Activated naive CD8-positive, alpha-beta T cell treated with anti-CD3 and anti-CD28 coated beads for 36 hours (primary cell): Measurements from ENCODE around the gene MORC2. TPM values are rescaled to one million over a fixed set of nuclear protein-coding genes. Genes with fewer than 3 reads are reported as not detected.

ENCODE experiments used
- DNase-seq: peaks from one replicate; pipeline ENCODE4 v3.0.0; 2021
- H3K27ac Mint-ChIP-seq: one replicate; pipeline ENCODE4 v1.8.0; 2022; ENCODE audit warnings: mild to moderate bottlenecking, moderate library complexity, mixed read lengths
- H3K27me3 Mint-ChIP-seq: one replicate; pipeline ENCODE4 v1.8.0; 2022; ENCODE audit warnings: mild to moderate bottlenecking, mixed read lengths
- H3K36me3 Mint-ChIP-seq: one replicate; pipeline ENCODE4 v1.8.0; 2021; ENCODE audit warnings: mild to moderate bottlenecking, mixed read lengths
- H3K4me1 Mint-ChIP-seq: one replicate; pipeline ENCODE4 v1.8.0; 2021; ENCODE audit warnings: mixed read lengths
- H3K4me3 Mint-ChIP-seq: one replicate; pipeline ENCODE4 v1.8.0; 2022; ENCODE audit warnings: mild to moderate bottlenecking, moderate library complexity, mixed read lengths
- H3K9me3 Mint-ChIP-seq: one replicate; pipeline ENCODE4 v1.8.0; 2022; ENCODE audit warnings: mixed read lengths
- total RNA-seq, 2 experiments: library from RNA; stranded (reverse); gene quantifications; one replicate each; pipeline ENCODE4 v1.2.3, GENCODE V29; 2021

MORC2 gene
- total RNA-seq, 2 experiments from 2014 or later: 24.9 to 25.7 TPM

DNA sequence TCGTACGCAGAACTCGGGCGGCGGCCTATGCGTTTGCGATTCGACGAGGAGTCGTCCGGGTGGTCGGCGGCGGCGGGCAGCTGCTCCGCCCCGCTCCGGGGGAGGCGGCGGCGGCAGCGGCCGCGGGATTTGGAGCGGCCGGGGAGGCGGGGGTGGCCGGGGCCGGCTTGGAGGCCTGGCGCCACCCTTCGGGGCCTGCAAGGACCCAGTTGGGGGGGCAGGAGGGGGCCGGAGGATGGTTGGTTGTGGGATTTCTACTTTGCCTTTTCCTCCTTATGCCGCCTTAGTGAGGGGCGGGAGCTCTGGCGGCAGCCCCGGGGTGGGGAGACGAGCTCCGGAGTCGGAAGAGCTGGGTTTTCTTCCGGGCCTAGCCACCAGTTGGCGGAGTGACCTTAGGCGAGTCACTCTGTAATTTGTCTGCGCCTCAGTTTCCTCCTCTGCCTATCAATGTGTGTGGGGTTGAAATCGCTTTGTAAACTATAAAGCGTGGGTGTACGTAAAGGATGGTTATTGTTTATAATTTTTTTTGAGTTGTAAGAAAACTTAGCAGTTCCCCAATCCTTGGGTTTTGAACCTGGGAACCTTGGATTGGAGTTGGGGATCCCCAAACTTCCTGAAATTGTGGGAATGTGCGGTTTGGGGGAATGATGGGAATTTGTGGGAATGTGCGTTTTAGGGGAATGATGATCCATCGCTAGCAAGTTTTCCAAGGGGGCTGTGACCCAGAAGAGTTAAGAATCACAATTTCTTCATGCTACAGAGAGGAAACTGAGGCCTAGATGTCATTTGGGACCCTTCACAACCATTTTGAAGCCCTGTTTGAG lies 1.2 kb upstream of the MORC2 start:
- H3K9me3 Mint-ChIP-seq: peaks cover 55% of the 10 kb centered on the region
- H3K36me3 Mint-ChIP-seq: peaks cover 91% of the 10 kb centered on the region
- H3K27ac Mint-ChIP-seq: peak overlapping the region; percentile 97
- H3K4me3 Mint-ChIP-seq: peak overlapping the region; percentile 85
- no peaks in the 10 kb centered on the region for H3K27me3 Mint-ChIP-seq
- peaks cover 33% of the 10 kb centered on the region for H3K4me1 Mint-ChIP-seq
- no peak for DNase-seq

- H3K27me3 Mint-ChIP-seq: no peaks in the 10 kb centered on the region
- peaks cover 37% of the 10 kb centered on the region for H3K4me1 Mint-ChIP-seq
- H3K4me3 Mint-ChIP-seq: peak within 1 kb of the TSS; percentile 85
- H3K27ac Mint-ChIP-seq: peak within 1 kb of the TSS; percentile 97
- DNase-seq: peak; percentile 97
- peaks cover 50% of the 10 kb centered on the region for H3K9me3 Mint-ChIP-seq
- H3K36me3 Mint-ChIP-seq: peaks cover 91% of the 10 kb centered on the region
Observed at GRCh38 chr22:30968924-30969531, 454 bp upstream of the MORC2 start, which contains the start of gene TUG1. Gene TUG1 (plus strand): TSS chr22:30969265.

- Mint-ChIP-seq H3K27ac (no peak overlapping the region), H3K4me1 (peaks cover 21% of the 10 kb centered on the region), H3K36me3 (peaks cover 68% of the 10 kb centered on the region), H3K27me3 (no peaks in the 10 kb centered on the region), H3K4me3 (no peak overlapping the region), H3K9me3 (peaks cover 22% of the 10 kb centered on the region)
- no peak for DNase-seq
Observed at GRCh38 chr22:30964858-30965257, 3.7 kb downstream of the MORC2 start.

DNA sequence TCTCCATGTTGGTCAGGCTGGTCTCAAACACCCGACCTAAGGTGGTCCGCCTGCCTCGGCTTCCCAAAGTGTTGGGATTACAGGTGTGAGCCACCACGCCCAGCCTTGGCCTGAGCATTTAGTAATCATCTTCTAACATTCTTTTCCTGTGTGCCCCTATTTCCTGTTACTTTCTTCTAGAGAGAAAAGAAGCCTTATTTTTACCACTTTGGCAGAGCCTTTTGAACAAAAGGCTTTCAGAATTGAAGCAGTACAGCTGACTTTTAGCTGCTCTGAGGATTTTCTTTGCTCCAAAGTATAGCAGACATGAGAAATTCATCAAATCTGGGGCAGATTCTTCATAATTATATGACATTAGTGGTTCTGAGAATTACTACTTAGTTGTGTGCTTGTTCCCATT lies 13.4 kb downstream of the MORC2 start:
- Mint-ChIP-seq H3K9me3 (no peaks in the 10 kb centered on the region), H3K27me3 (no peaks in the 10 kb centered on the region), H3K4me3 (no peak overlapping the region), H3K27ac (peak overlapping the region; percentile 48), H3K36me3 (peaks cover 54% of the 10 kb centered on the region), H3K4me1 (peaks cover 56% of the 10 kb centered on the region)
- DNase-seq: no peak

DNA sequence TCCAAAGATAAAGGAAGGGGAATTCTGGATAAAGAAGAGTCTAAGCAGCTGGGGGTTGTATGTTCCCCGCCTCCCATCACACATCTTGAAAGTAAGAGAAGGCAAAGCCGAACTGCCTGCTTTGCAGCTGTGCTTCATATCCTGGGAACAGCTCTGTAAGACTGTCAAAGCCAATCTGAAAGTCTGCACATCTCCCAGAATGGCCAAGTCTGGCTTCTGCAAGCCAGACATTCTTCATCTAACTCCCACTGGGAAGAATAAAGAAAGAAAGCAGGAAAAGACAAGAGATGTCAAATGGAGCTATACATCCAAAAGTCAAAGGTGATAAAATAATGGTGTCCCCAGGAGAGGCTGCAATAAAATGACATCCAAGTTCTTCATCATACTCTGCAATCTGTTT lies 15.4 kb downstream of the MORC2 start:
- Mint-ChIP-seq H3K9me3 (no peaks in the 10 kb centered on the region), H3K27me3 (no peaks in the 10 kb centered on the region), H3K36me3 (peaks cover 63% of the 10 kb centered on the region), H3K4me3 (no peak overlapping the region), H3K4me1 (peaks cover 56% of the 10 kb centered on the region), H3K27ac (no peak overlapping the region)
- no peak for DNase-seq

- DNase-seq: no peak
- no peak overlapping the region for H3K4me3 Mint-ChIP-seq
- no peak overlapping the region for H3K27ac Mint-ChIP-seq
- no peaks in the 10 kb centered on the region for H3K27me3 Mint-ChIP-seq
- H3K4me1 Mint-ChIP-seq: peaks cover 45% of the 10 kb centered on the region
- H3K36me3 Mint-ChIP-seq: peaks cover 56% of the 10 kb centered on the region
- no peaks in the 10 kb centered on the region for H3K9me3 Mint-ChIP-seq
Observed at GRCh38 chr22:30949934-30950660, 18.5 kb downstream of the MORC2 start.

DNA sequence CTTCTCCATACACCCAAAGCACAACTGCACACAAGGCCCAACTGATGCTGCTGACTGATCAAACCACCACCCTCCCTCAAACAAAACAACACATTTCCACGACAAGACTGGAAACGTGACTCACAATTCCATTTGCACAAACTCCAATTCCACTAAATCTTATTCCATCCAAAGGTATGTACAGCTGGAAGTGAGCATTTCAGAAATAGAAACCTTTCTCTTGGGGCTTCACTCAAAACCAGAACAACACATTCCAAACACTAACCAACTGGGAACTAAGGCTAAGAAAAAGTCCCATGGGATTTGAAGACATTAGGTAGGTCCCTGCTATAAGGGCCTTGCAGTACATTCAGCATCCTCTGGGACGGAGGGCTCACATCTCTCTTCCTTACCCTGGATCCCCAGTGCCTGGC lies 19.6 kb downstream of the MORC2 start:
- Mint-ChIP-seq H3K27me3 (no peaks in the 10 kb centered on the region), H3K4me1 (peaks cover 52% of the 10 kb centered on the region), H3K27ac (no peak overlapping the region), H3K36me3 (peaks cover 61% of the 10 kb centered on the region), H3K4me3 (no peak overlapping the region), H3K9me3 (no peaks in the 10 kb centered on the region)
- no peak for DNase-seq

DNA sequence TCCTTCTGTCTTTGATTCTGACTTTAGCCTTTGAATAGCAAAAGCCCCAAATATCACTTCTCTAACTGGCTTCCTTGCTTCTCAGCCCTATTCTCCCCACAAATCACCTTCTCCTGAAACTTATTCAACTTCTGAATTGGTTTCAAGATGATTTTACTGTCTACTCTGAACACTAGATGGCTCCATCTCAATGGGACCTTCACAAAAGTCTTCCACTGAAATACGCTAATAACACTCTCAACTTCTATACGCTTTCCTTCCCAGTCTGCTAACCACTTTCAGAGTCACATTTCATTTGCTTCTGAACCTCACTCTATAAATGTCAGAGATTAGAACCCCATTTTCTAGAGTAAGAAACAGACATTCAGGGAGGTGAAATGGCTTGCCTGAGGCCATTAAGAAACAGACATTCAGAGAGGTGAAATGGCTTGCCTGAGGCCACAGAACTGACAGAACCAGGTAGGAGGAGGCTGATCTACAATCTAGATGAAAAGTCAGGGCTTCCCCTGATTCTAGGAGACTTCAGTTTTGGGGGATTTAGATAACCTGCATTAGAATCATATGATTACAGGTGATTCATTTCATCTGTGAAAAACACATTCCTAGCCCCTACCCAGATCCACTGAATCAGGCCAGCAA lies 20.6 kb downstream of the MORC2 start:
- Mint-ChIP-seq H3K36me3 (peaks cover 60% of the 10 kb centered on the region), H3K27ac (no peak overlapping the region), H3K27me3 (no peaks in the 10 kb centered on the region), H3K4me1 (peaks cover 54% of the 10 kb centered on the region), H3K9me3 (no peaks in the 10 kb centered on the region), H3K4me3 (no peak overlapping the region)
- no peak for DNase-seq

DNA sequence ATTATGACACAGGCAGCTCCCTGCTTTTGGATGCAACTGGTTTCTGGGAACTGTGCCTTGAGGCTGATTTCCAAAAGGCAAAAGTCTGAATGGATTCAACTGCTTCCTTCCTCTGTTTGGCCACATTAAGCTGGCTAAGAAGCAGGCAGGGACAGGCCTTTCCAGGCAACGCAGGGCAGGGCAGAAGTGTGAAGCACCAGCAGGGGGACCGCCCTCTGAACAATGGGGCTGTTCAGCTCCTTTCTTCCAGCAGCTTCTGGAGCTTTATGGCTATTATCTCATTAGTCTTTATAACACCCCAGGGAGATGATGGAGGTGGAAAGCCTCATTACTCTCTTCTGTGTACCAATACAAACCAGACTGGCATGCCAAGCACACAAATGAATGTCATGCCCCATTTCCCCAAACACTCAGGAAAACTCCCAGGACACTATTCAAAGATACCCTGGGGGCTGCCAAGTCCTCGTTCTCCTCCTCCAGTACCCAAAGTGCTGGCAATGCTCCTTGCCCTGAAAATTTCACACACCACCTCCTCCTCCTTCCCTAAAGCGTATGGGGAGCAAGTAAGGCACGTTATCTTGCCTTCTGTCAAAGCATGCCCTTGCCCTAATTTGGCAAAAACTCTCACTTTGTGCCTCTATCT lies 21.3 kb downstream of the MORC2 start:
- H3K4me3 Mint-ChIP-seq: no peak overlapping the region
- no peak for DNase-seq
- no peaks in the 10 kb centered on the region for H3K27me3 Mint-ChIP-seq
- peaks cover 47% of the 10 kb centered on the region for H3K4me1 Mint-ChIP-seq
- no peak overlapping the region for H3K27ac Mint-ChIP-seq
- H3K36me3 Mint-ChIP-seq: peaks cover 53% of the 10 kb centered on the region
- no peaks in the 10 kb centered on the region for H3K9me3 Mint-ChIP-seq

DNA sequence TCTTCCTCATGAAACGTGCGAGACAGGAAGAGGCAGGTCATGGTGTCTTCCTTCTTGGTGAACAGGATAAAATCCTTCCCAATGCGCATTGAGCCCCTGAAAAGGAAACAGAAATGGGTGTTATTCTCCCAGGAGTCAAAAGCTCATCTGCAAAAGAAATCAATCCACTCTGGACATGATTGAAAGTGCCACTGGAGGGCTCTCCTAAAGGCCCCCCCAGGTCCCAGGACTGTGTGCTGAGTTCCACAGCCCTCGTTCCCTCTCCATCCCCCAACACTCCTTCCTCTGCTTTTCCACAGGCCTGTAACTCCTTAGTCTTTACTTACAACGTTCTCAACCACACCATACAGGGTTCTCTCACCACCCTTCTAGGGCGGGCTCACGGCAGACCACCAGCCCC lies 22.2 kb downstream of the MORC2 start:
- Mint-ChIP-seq H3K27ac (peak overlapping the region; percentile 47), H3K27me3 (no peaks in the 10 kb centered on the region), H3K4me1 (peaks cover 50% of the 10 kb centered on the region), H3K9me3 (no peaks in the 10 kb centered on the region), H3K4me3 (no peak overlapping the region), H3K36me3 (peaks cover 53% of the 10 kb centered on the region)
- no peak for DNase-seq

DNA sequence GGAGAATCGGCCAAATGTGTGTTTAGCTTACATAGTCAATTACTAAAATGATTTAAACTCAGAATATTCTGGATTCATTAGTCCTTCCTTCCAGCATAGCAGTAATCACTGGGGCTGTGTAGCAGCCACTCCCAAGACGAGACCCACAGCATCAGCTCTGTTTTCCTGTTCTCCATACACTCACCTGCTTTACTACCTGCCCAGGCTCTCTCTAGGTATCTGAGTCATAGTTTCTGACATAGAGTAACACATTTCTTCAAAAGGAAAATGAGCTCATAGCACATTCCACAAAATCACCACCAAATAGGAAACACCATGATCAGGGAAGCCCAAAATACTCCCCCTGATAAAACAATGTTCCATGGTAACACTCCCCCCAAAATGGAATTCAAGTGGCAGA lies 22.9 kb downstream of the MORC2 start:
- Mint-ChIP-seq H3K9me3 (no peaks in the 10 kb centered on the region), H3K27me3 (no peaks in the 10 kb centered on the region), H3K36me3 (peaks cover 53% of the 10 kb centered on the region), H3K4me3 (no peak overlapping the region), H3K27ac (peak overlapping the region; percentile 47), H3K4me1 (peaks cover 54% of the 10 kb centered on the region)
- no peak for DNase-seq

DNA sequence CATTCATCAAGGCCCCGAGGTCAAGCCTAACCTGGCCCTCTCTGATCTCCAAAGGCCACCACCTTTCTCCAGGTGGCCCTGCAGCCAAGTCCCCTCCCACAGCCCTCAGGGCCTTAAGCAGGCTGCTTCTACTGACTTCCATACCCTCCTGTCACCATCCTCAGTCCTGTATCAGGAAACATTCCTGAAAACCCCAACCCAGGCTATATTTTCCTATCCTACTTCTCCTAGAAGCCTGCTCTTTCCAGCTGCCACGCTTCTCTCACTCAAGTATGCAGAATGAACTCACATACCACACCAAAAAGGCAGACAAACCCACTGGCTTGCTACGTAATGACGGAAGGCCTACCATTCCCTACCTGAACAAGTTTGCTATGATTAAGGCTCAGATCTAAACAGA lies 23.6 kb downstream of the MORC2 start:
- Mint-ChIP-seq H3K27ac (no peak overlapping the region), H3K36me3 (peaks cover 53% of the 10 kb centered on the region), H3K4me1 (peaks cover 59% of the 10 kb centered on the region), H3K4me3 (no peak overlapping the region), H3K27me3 (no peaks in the 10 kb centered on the region), H3K9me3 (no peaks in the 10 kb centered on the region)
- DNase-seq: no peak

DNA sequence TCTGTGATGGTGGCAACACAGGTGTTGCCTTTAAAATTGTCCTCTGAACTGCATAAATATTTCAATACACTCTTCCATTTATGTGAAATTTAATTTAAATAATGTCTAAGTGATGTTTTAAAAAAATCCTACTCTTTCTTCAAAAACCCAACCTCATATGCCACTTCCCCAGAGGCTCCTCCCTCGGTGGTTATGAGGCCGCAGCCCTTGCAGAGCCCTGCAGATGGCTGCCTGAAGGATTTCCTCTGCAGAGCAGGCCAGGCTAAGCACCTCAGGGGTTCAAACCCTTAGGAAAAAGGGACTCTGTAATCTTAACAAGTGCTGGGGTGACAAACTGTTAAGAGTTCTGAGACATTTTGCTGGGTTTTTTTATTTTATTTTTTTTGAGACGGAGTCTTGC lies 25.2 kb downstream of the MORC2 start:
- Mint-ChIP-seq H3K9me3 (no peaks in the 10 kb centered on the region), H3K4me1 (peaks cover 64% of the 10 kb centered on the region), H3K4me3 (no peak overlapping the region), H3K27me3 (no peaks in the 10 kb centered on the region), H3K36me3 (peaks cover 57% of the 10 kb centered on the region), H3K27ac (peak overlapping the region; percentile 34)
- peak; percentile 25 for DNase-seq

DNA sequence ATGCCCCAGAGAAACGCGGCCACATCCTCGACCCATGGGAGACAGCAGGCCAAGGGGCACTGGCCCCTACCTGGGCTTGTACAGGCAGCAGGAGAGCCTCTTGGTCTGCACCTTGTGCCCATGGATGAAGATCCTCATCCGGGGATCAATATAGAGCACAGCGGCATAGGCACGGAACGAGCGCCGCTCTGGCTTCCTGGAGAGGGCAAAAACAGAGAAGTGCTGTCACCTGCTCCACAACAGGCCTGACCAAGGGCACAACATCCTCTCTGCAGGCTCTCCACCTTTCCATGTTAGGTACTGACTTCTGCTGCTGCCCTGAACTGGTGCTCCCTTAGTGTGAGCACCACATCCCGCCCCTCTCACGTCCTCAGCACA lies 27.2 kb downstream of the MORC2 start:
- Mint-ChIP-seq H3K36me3 (peaks cover 67% of the 10 kb centered on the region), H3K27ac (peak overlapping the region; percentile 78), H3K4me3 (no peak overlapping the region), H3K27me3 (no peaks in the 10 kb centered on the region), H3K9me3 (no peaks in the 10 kb centered on the region), H3K4me1 (peaks cover 70% of the 10 kb centered on the region)
- DNase-seq: peak; percentile 11
